PC-3 (cell line): ENCODE data around the gene SLC39A11. TPM values are rescaled to one million over a fixed set of nuclear protein-coding genes. Genes with fewer than 3 reads are reported as not detected.

Experiments used
- ATAC-seq: fragments of 200-7000 bp; cut with Tn5 transposase; 2 replicates; pipeline ENCODE4 v1.9.1; 2020; ENCODE audit warnings: mild to moderate bottlenecking, moderate library complexity
- BruUV-seq: library from RNA; stranded (reverse); fragments of 400-500 nt; replicated peaks from 2 replicates; lab custom pipeline; 2021; lab: Mats Ljungman, UMichigan
- CTCF ChIA-PET: fragments of 300-600 bp; sonication (Branson Sonifier 250); formaldehyde crosslinking; loops from one replicate; lab custom pipeline; 2022; ENCODE audit warnings: antibody characterized with exemption; lab: Charles Lee
- POLR2A ChIA-PET: fragments of 300-600 bp; sonication (Branson Sonifier 250); formaldehyde crosslinking; loops from one replicate; lab custom pipeline; 2022; ENCODE audit warnings: antibody characterized with exemption; ENCODE audit not compliant: unreplicated experiment; lab: Charles Lee
- DNase-seq: peaks from one replicate; pipeline ENCODE4 v3.0.0-alpha.2; 2015
- H2AFZ ChIP-seq: fragments of 300-600 bp; sonication (generic); 2 replicates; pipeline ENCODE4 v1.6.0; 2016; ENCODE audit warnings: antibody characterized with exemption, low read length
- H3F3A ChIP-seq: fragments of 300-600 bp; sonication (generic); one replicate; pipeline ENCODE4 v1.6.0; 2017; ENCODE audit warnings: antibody characterized with exemption, low read length, control low read depth, mild to moderate bottlenecking; ENCODE audit not compliant: unreplicated experiment
- H3K27ac ChIP-seq: fragments of 300-600 bp; sonication (generic); 2 replicates; pipeline ENCODE4 v1.5.1; 2016; ENCODE audit warnings: mild to moderate bottlenecking, low read length
- H3K27me3 ChIP-seq: fragments of 300-600 bp; sonication (generic); 2 replicates; pipeline ENCODE4 v1.6.1; 2016; ENCODE audit warnings: low read length, mixed read lengths
- H3K36me3 ChIP-seq: fragments of 300-600 bp; sonication (generic); 2 replicates; pipeline ENCODE4 v1.6.1; 2016; ENCODE audit warnings: low read depth, mixed run types, low read length, mixed read lengths
- H3K4me1 ChIP-seq: fragments of 300-600 bp; sonication (generic); 2 replicates; pipeline ENCODE4 v1.5.1; 2016; ENCODE audit warnings: low read length; ENCODE audit not compliant: insufficient read depth
- H3K4me2 ChIP-seq: fragments of 300-600 bp; sonication (generic); 2 replicates; pipeline ENCODE4 v1.6.0; 2016; ENCODE audit warnings: low read length
- H3K4me3 ChIP-seq: fragments of 300-600 bp; sonication (generic); 2 replicates; pipeline ENCODE4 v1.5.1; 2016; ENCODE audit warnings: mild to moderate bottlenecking, low read length, mixed read lengths
- H3K79me2 ChIP-seq: fragments of 300-600 bp; sonication (generic); 2 replicates; pipeline ENCODE4 v1.6.1; 2017; ENCODE audit warnings: low read length, mixed read lengths
- H3K9ac ChIP-seq: fragments of 300-600 bp; sonication (generic); 2 replicates; pipeline ENCODE4 v1.6.0; 2016; ENCODE audit warnings: mild to moderate bottlenecking, low read length
- H3K9me2 ChIP-seq: fragments of 300-600 bp; sonication (generic); replicated peaks from 2 replicates; pipeline ENCODE4 v1.6.1; 2016; ENCODE audit warnings: mixed run types, low read length, mixed read lengths
- H3K9me3 ChIP-seq: fragments of 300-600 bp; sonication (generic); 2 replicates; pipeline ENCODE4 v1.6.1; 2016; ENCODE audit warnings: low read length, mixed read lengths
- H4K20me1 ChIP-seq: fragments of 300-600 bp; sonication (generic); 2 replicates; pipeline ENCODE4 v1.6.1; 2016; ENCODE audit warnings: low read length, mixed read lengths
- CTCF ChIP-seq: fragments of 300-600 bp; sonication (generic); conservative IDR thresholded peaks from 2 replicates; pipeline ENCODE4 v1.5.1; 2017; ENCODE audit warnings: antibody characterized with exemption, low read depth, mild to moderate bottlenecking, low read length
- EZH2 ChIP-seq: fragments of 300-600 bp; sonication (generic); IDR thresholded peaks from one replicate; pipeline ENCODE4 v1.6.1; 2017; ENCODE audit warnings: antibody characterized with exemption, mild to moderate bottlenecking, low read length; ENCODE audit not compliant: unreplicated experiment
- EZH2phosphoT487 ChIP-seq: fragments of 300-600 bp; sonication (generic); IDR thresholded peaks from 2 replicates; pipeline ENCODE4 v1.6.1; 2018; ENCODE audit warnings: mild to moderate bottlenecking, antibody characterized with exemption, low read length, borderline replicate concordance
- intact Hi-C: fragments of 100-400 bp; cut with micrococcal nuclease; formaldehyde crosslinking; loops from 2 replicates; pipeline ENCODE4 v1.9.0; 2023
- total RNA-seq: library from RNA; depleted of rRNA; stranded (reverse); fragments of >200 nt; gene quantifications from 2 replicates; pipeline ENCODE4 v1.2.3, GENCODE V29; 2014

Gene SLC39A11
- total RNA-seq, 1 experiment from 2014 or later: 37.7 TPM

- ATAC-seq: no peak
- Histone ChIP-seq H3K27me3 (no peaks in the 10 kb centered on the region), H3K4me1 (no peaks in the 10 kb centered on the region), H3K4me2 (no peak overlapping the region), H3F3A (no peaks in the 10 kb centered on the region), H3K9ac (no peak overlapping the region), H3K9me3 (no peaks in the 10 kb centered on the region), H2AFZ (no peak overlapping the region), H3K27ac (no peak overlapping the region), H3K79me2 (no peaks in the 10 kb centered on the region), H3K4me3 (no peak overlapping the region), H3K36me3 (no peaks in the 10 kb centered on the region), H3K9me2 (no peaks in the 10 kb centered on the region), H4K20me1 (no peaks in the 10 kb centered on the region)
- ChIA-PET POLR2A (no interaction called here), CTCF (no interaction called here)
- DNase-seq: no peak
- no TSS peak for BruUV-seq
- intact Hi-C loops: no loop called here
- TF ChIP-seq EZH2 (no peak), CTCF (no peak), EZH2phosphoT487 (no peak)
These were observed 67.4 kb downstream of the SLC39A11 start for GRCh38 chr17:73025041-73025560.

DNA sequence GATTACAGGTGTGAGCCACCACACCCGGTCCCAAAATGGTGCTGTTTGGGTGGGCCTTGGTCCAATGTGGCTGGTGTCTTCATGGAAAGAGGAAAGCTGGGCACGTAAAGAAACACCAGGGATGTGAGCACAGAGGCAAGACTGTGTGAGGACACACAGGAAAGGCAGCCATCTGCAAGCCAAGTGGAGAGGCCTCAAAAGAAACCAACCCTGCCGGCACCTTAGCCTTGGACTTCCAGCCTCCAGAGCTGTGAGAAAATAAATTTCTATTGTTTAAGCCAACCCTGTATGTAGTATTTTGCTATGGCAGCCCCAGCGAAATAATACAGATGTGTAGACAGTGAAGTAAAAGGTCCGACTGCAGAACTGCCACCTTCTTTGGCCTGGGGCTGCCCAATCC lies 68.7 kb downstream of the SLC39A11 start:
- no peak for ATAC-seq
- Histone ChIP-seq H3K9me2 (no peaks in the 10 kb centered on the region), H3K4me1 (no peaks in the 10 kb centered on the region), H3K36me3 (0 out of 2 replicates have a peak, but pooled peaks cover 5% of the 10 kb centered on the region), H3K27me3 (no peaks in the 10 kb centered on the region), H3F3A (no peaks in the 10 kb centered on the region), H2AFZ (no peak overlapping the region), H3K79me2 (no peaks in the 10 kb centered on the region), H3K4me3 (no peak overlapping the region), H3K4me2 (no peak overlapping the region), H3K27ac (no peak overlapping the region), H4K20me1 (no peaks in the 10 kb centered on the region), H3K9me3 (no peaks in the 10 kb centered on the region), H3K9ac (no peak overlapping the region)
- intact Hi-C loops: no loop called here
- ChIA-PET CTCF (no interaction called here), POLR2A (no interaction called here)
- no peak for DNase-seq
- TF ChIP-seq EZH2phosphoT487 (no peak), CTCF (no peak), EZH2 (no peak)
- no TSS peak for BruUV-seq

DNA sequence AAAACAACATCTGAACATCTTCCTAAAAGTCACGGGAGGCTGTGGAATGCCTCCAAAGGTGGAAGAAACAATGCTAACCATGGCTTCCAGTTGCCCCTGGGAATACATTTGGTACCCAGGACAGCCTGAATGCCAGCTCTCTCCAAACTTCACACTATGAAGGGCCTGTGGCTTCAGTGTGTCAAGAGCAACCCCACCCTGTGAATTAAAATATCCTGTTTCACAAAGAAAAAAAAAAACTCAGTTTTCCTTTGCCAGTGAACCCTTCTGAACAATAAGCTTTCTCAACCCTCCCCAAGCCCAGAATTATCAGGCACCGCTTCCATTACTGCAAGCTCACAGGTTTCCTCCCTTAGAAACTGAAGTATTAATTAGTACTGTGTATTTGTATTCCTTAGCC lies 69.8 kb downstream of the SLC39A11 start:
- H3K27ac ChIP-seq: no peak overlapping the region
- H3F3A ChIP-seq: no peaks in the 10 kb centered on the region
- H2AFZ ChIP-seq: no peak overlapping the region
- intact Hi-C loops: no loop called here
- no TSS peak for BruUV-seq
- no peaks in the 10 kb centered on the region for H3K9me2 ChIP-seq
- POLR2A ChIA-PET: no interaction called here
- H3K9me3 ChIP-seq: no peaks in the 10 kb centered on the region
- H3K9ac ChIP-seq: no peak overlapping the region
- H3K79me2 ChIP-seq: no peaks in the 10 kb centered on the region
- H3K4me2 ChIP-seq: no peak overlapping the region
- H3K4me3 ChIP-seq: no peak overlapping the region
- H3K36me3 ChIP-seq: 0 out of 2 replicates have a peak, but pooled peaks cover 7% of the 10 kb centered on the region
- ATAC-seq: no peak
- DNase-seq: no peak
- H4K20me1 ChIP-seq: no peaks in the 10 kb centered on the region
- CTCF ChIA-PET: no interaction called here
- no peak for TF ChIP-seq CTCF
- TF ChIP-seq EZH2: no peak
- no peak for TF ChIP-seq EZH2phosphoT487
- no peaks in the 10 kb centered on the region for H3K4me1 ChIP-seq
- H3K27me3 ChIP-seq: no peaks in the 10 kb centered on the region
